Motor neuron (in vitro differentiated cells): ENCODE measurements around the gene LOXHD1. TPM values are rescaled to one million over a fixed set of nuclear protein-coding genes. Genes with fewer than 3 reads are reported as not detected.

Experiments used
- ATAC-seq, 8 experiments: fragments of 200-7000 bp; cut with Tn5 transposase; replicated peaks in 6 of 8; 2 replicates each; pipeline ENCODE4 v1.8.0; 2021; ENCODE audit warnings: mild to moderate bottlenecking in 8 of 8, moderate library complexity in 8 of 8
- H3K27ac ChIP-seq, 2 donors: fragments of 250-450 bp; sonication (Bioruptor Pico); 2 replicates each; pipeline ENCODE4 v1.9.0; 2021; ENCODE audit warnings: antibody characterized with exemption in 2 of 2, mild to moderate bottlenecking in 2 of 2, moderate library complexity in 1 of 2
- H3K4me1 ChIP-seq, 2 donors: fragments of 250-450 bp; sonication (Bioruptor Pico); replicated peaks in 1 of 2; 2 replicates each; pipeline ENCODE4 v1.6.1; 2021; ENCODE audit warnings: antibody characterized with exemption in 2 of 2, mild to moderate bottlenecking in 2 of 2, moderate library complexity in 1 of 2
- H3K4me3 ChIP-seq, 5 donors: fragments of 250-450 bp; sonication (Bioruptor Pico); 2 replicates each; pipeline ENCODE4 v1.9.0; 2021; ENCODE audit warnings: antibody characterized with exemption in 5 of 5, mild to moderate bottlenecking in 5 of 5, moderate library complexity in 4 of 5
- WGBS, 10 experiments: fragments of 450-650 bp; shearing (Covaris generic); methylation state at CpG; one replicate each; pipeline ENCODE4 v1.0.0; 2022; 5-methylcytosine and 5-hydroxymethylcytosine counted together
- in situ Hi-C, 9 experiments: fragments of 400-800 bp; cut with MboI; loops; one replicate each; pipeline ENCODE4 v1.15.0; 2021; ENCODE audit warnings: low sequenced_read_pairs in 9 of 9, low pct_unique_long_range_greater_than_20kb in 2 of 9; ENCODE audit not compliant: unreplicated experiment in 9 of 9
- total RNA-seq, 8 experiments: library from RNA; unstranded; fragments of 300-600 nt; gene quantifications; 2 replicates each; pipeline versions ENCODE4 v1.2.3 to v1.2.4, GENCODE V29; 2022

LOXHD1 gene
- total RNA-seq, 8 experiments from 2014 or later, result 0.05 to 0.66 (median 0.18) TPM; not detected in 2

GRCh38 chr18:46632401-46633071 lies 24.5 kb downstream of the LOXHD1 start:
- Histone ChIP-seq H3K4me3 (no peak overlapping the region), H3K27ac (no peak overlapping the region), H3K4me1 (no peaks in the 10 kb centered on the region)
- 38 to 86% (median 65%) methylated on average over 2 to 6 of the region's 8 CpGs; no CpG with 5 or more reads in 1 of the 10 experiments for WGBS, 10 experiments
- ATAC-seq, result no peak
- in situ Hi-C loops, result loop anchor here in 1 of 9 experiments (25.0 kb wide), 1 partner anchor 345 kb away; no protein-coding TSS in a partner anchor

GRCh38 chr18:46630991-46631390 lies 26.0 kb downstream of the LOXHD1 start:
- Histone ChIP-seq H3K27ac (no peak overlapping the region), H3K4me1 (no peaks in the 10 kb centered on the region), H3K4me3 (no peak overlapping the region)
- 0 to 60% (median 50%) methylated on average over 1 to 3 of the region's 3 CpGs; no CpG with 5 or more reads in 6 of the 10 experiments for WGBS, 10 experiments
- ATAC-seq, result no peak
- in situ Hi-C loops, result loop anchor here in 1 of 9 experiments (25.0 kb wide), 1 partner anchor 344 kb away; no protein-coding TSS in a partner anchor

GRCh38 chr18:46630160-46630559 lies 26.9 kb downstream of the LOXHD1 start:
- peak in 2 of 8 experiments; percentile 66 to 70 for ATAC-seq
- no peaks in the 10 kb centered on the region for H3K4me1 ChIP-seq
- no peak overlapping the region for H3K27ac ChIP-seq
- no peak overlapping the region for H3K4me3 ChIP-seq
- in situ Hi-C loops, result loop anchor here in 1 of 9 experiments (25.0 kb wide), 1 partner anchor 343 kb away; no protein-coding TSS in a partner anchor
- WGBS, 10 experiments, result 0 to 100% (median 31%) methylated on average over 1 to 2 of the region's 4 CpGs; no CpG with 5 or more reads in 4 of the 10 experiments

- Histone ChIP-seq H3K27ac (no peak overlapping the region), H3K4me1 (no peaks in the 10 kb centered on the region), H3K4me3 (no peak overlapping the region)
- 50 to 100% (median 71%) methylated on average over 1 to 4 of the region's 5 CpGs; no CpG with 5 or more reads in 3 of the 10 experiments for WGBS, 10 experiments
- in situ Hi-C loops, result loop anchor here in 1 of 9 experiments (25.0 kb wide), 1 partner anchor 342 kb away; no protein-coding TSS in a partner anchor
- no peak for ATAC-seq
Measured at GRCh38 chr18:46629361-46629760, 27.7 kb downstream of the LOXHD1 start.

GRCh38 chr18:46628206-46628605 lies 28.8 kb downstream of the LOXHD1 start:
- Histone ChIP-seq H3K4me3 (no peak overlapping the region), H3K27ac (no peak overlapping the region), H3K4me1 (no peaks in the 10 kb centered on the region)
- ATAC-seq, result no peak
- 0 to 72% (median 41%) methylated on average over 1 to 4 of the region's 5 CpGs; no CpG with 5 or more reads in 6 of the 10 experiments for WGBS, 10 experiments
- in situ Hi-C loops, result loop anchor here in 1 of 9 experiments (25.0 kb wide), 1 partner anchor 341 kb away; no protein-coding TSS in a partner anchor

GRCh38 chr18:46627136-46627535 lies 29.9 kb downstream of the LOXHD1 start:
- Histone ChIP-seq H3K4me1 (no peaks in the 10 kb centered on the region), H3K27ac (no peak overlapping the region), H3K4me3 (no peak overlapping the region)
- 0 to 100% (median 43%) methylated on average over 1 to 2 of the region's 2 CpGs; no CpG with 5 or more reads in 2 of the 10 experiments for WGBS, 10 experiments
- in situ Hi-C loops, result loop anchor here in 1 of 9 experiments (25.0 kb wide), 1 partner anchor 340 kb away; no protein-coding TSS in a partner anchor
- ATAC-seq, result no peak

GRCh38 chr18:46625069-46625468 lies 32.0 kb downstream of the LOXHD1 start:
- H3K4me3 ChIP-seq, result no peak overlapping the region
- H3K4me1 ChIP-seq, result no peaks in the 10 kb centered on the region
- in situ Hi-C loops, result loop anchor here in 1 of 9 experiments (25.0 kb wide), 1 partner anchor 338 kb away; no protein-coding TSS in a partner anchor
- no peak for ATAC-seq
- WGBS, 10 experiments, result 60 to 100% (median 83%) methylated on average over 1 to 5 of the region's 5 CpGs; no CpG with 5 or more reads in 1 of the 10 experiments
- no peak overlapping the region for H3K27ac ChIP-seq

- Histone ChIP-seq H3K27ac (no peak overlapping the region), H3K4me3 (no peak overlapping the region), H3K4me1 (no peaks in the 10 kb centered on the region)
- WGBS, 10 experiments, result 66 to 100% (median 83%) methylated on average over 1 to 2 of the region's 11 CpGs; no CpG with 5 or more reads in 7 of the 10 experiments
- no peak for ATAC-seq
- in situ Hi-C loops, result loop anchor here in 1 of 9 experiments (25.0 kb wide), 1 partner anchor 112 kb away; no protein-coding TSS in a partner anchor
Measured at GRCh38 chr18:46624127-46624526, 32.9 kb downstream of the LOXHD1 start.

- peak in 3 of 8 experiments; percentile 32 to 59 (median 49) for ATAC-seq
- no peak overlapping the region for H3K4me3 ChIP-seq
- 10 to 30% methylated on average over 2 of the region's 10 CpGs; no CpG with 5 or more reads in 8 of the 10 experiments for WGBS, 10 experiments
- in situ Hi-C loops, result loop anchor here in 1 of 9 experiments (25.0 kb wide), 1 partner anchor 111 kb away; no protein-coding TSS in a partner anchor
- no peak overlapping the region for H3K27ac ChIP-seq
- no peaks in the 10 kb centered on the region for H3K4me1 ChIP-seq
Measured at GRCh38 chr18:46623541-46623940, 33.5 kb downstream of the LOXHD1 start.

GRCh38 chr18:46622999-46623398 lies 34.0 kb downstream of the LOXHD1 start:
- 60 to 100% (median 96%) methylated on average over 1 to 3 of the region's 3 CpGs; no CpG with 5 or more reads in 3 of the 10 experiments for WGBS, 10 experiments
- peak in 7 of 8 experiments; percentile 33 to 72 (median 38) for ATAC-seq
- no peaks in the 10 kb centered on the region for H3K4me1 ChIP-seq
- H3K4me3 ChIP-seq, result no peak overlapping the region
- H3K27ac ChIP-seq, result no peak overlapping the region
- in situ Hi-C loops, result loop anchor here in 1 of 9 experiments (25.0 kb wide), 1 partner anchor 111 kb away; no protein-coding TSS in a partner anchor

- in situ Hi-C loops, result loop anchor here in 1 of 9 experiments (25.0 kb wide), 1 partner anchor 110 kb away; no protein-coding TSS in a partner anchor
- ATAC-seq, result no peak
- 58 to 100% (median 100%) methylated on average over 1 to 3 of the region's 4 CpGs; no CpG with 5 or more reads in 5 of the 10 experiments for WGBS, 10 experiments
- no peak overlapping the region for H3K27ac ChIP-seq
- no peaks in the 10 kb centered on the region for H3K4me1 ChIP-seq
- H3K4me3 ChIP-seq, result no peak overlapping the region
Measured at GRCh38 chr18:46622451-46622850, 34.6 kb downstream of the LOXHD1 start.

- no peak overlapping the region for H3K4me3 ChIP-seq
- 0 to 70% (median 48%) methylated on average over 1 to 2 of the region's 2 CpGs; no CpG with 5 or more reads in 4 of the 10 experiments for WGBS, 10 experiments
- H3K4me1 ChIP-seq, result no peaks in the 10 kb centered on the region
- no peak for ATAC-seq
- in situ Hi-C loops, result loop anchor here in 1 of 9 experiments (25.0 kb wide), 1 partner anchor 110 kb away; no protein-coding TSS in a partner anchor
- no peak overlapping the region for H3K27ac ChIP-seq
Measured at GRCh38 chr18:46621871-46622270, 35.1 kb downstream of the LOXHD1 start.
